Measurements from ENCODE around the gene RUVBL2.
A peak's percentile ranks its signal among the peaks of the same experiment; 100 is the strongest.

The RUVBL2 gene

GRCh38 chr19:48950159-48950558 is 43.5 kb upstream of the RUVBL2 start:
- no CpG with 5 or more reads among the region's 3 CpGs for WGBS (ENCODE audit: extremely low coverage, insufficient coverage, low lambda C conversion rate)
- H2AK5ac ChIP-seq (ENCODE audit: low read length): no peak overlapping the region
- no peak overlapping the region for H2BK120ac ChIP-seq (ENCODE audit: low read depth, low read length)
- H2BK5ac ChIP-seq (ENCODE audit: low read length): no peak overlapping the region
- no peaks in the 10 kb centered on the region for H3K36me3 ChIP-seq (ENCODE audit: control insufficient read depth, insufficient read depth, low read length)
- no peak overlapping the region for H2BK15ac ChIP-seq (replicated peaks; ENCODE audit: low read depth)
- H3K56ac ChIP-seq (ENCODE audit: low read length): no peak overlapping the region
- no peak overlapping the region for H3K4me2 ChIP-seq (ENCODE audit: low read length)
- no peaks in the 10 kb centered on the region for H3K79me1 ChIP-seq (ENCODE audit: low read length)
- H3K18ac ChIP-seq (ENCODE audit: low read length): no peak overlapping the region
- H3K27me3 ChIP-seq (ENCODE audit: insufficient read depth, low read length, poor library complexity): no peaks in the 10 kb centered on the region
- H3K23ac ChIP-seq (ENCODE audit: low read length): no peak overlapping the region
- H3K27ac ChIP-seq (ENCODE audit: low read depth, low read length): no peak overlapping the region
- no peak overlapping the region for H4K5ac ChIP-seq (ENCODE audit: low read length)
- no peak overlapping the region for H4K8ac ChIP-seq (ENCODE audit: low read depth, low read length)
- no peak overlapping the region for H3K4ac ChIP-seq (ENCODE audit: low read depth, low read length)
- no peak overlapping the region for H3K4me3 ChIP-seq (ENCODE audit: low read length)
- no peaks in the 10 kb centered on the region for H3K4me1 ChIP-seq (ENCODE audit: control insufficient read depth, low read depth, low read length)
- no peaks in the 10 kb centered on the region for H3K79me2 ChIP-seq (ENCODE audit: control insufficient read depth, insufficient read depth, low read length)
- H3K9ac ChIP-seq (ENCODE audit: low read length): no peak overlapping the region
- no peak for DNase-seq

- Histone ChIP-seq H3K9ac (ENCODE audit: low read length) (no peak overlapping the region), H2BK120ac (ENCODE audit: low read depth, low read length) (no peak overlapping the region), H2BK15ac (replicated peaks; ENCODE audit: low read depth) (no peak overlapping the region), H3K36me3 (ENCODE audit: control insufficient read depth, insufficient read depth, low read length) (peaks cover 2% of the 10 kb centered on the region), H3K4ac (ENCODE audit: low read depth, low read length) (no peak overlapping the region), H3K27me3 (ENCODE audit: insufficient read depth, low read length, poor library complexity) (no peaks in the 10 kb centered on the region), H3K27ac (ENCODE audit: low read depth, low read length) (no peak overlapping the region), H3K23ac (ENCODE audit: low read length) (no peak overlapping the region), H3K18ac (ENCODE audit: low read length) (no peak overlapping the region), H2AK5ac (ENCODE audit: low read length) (no peak overlapping the region), H3K4me2 (ENCODE audit: low read length) (no peak overlapping the region), H3K79me2 (ENCODE audit: control insufficient read depth, insufficient read depth, low read length) (peaks cover 7% of the 10 kb centered on the region), H4K8ac (ENCODE audit: low read depth, low read length) (no peak overlapping the region), H4K5ac (ENCODE audit: low read length) (no peak overlapping the region), H3K4me1 (ENCODE audit: control insufficient read depth, low read depth, low read length) (peaks cover 2% of the 10 kb centered on the region), H3K4me3 (ENCODE audit: low read length) (no peak overlapping the region), H3K79me1 (ENCODE audit: low read length) (peaks cover 7% of the 10 kb centered on the region), H2BK5ac (ENCODE audit: low read length) (no peak overlapping the region), H3K56ac (ENCODE audit: low read length) (no peak overlapping the region)
- WGBS (ENCODE audit: extremely low coverage, insufficient coverage, low lambda C conversion rate): no CpG with 5 or more reads among the region's 9 CpGs
- no peak for DNase-seq
These were observed 42.7 kb upstream of the RUVBL2 start for GRCh38 chr19:48950830-48951519.

DNA sequence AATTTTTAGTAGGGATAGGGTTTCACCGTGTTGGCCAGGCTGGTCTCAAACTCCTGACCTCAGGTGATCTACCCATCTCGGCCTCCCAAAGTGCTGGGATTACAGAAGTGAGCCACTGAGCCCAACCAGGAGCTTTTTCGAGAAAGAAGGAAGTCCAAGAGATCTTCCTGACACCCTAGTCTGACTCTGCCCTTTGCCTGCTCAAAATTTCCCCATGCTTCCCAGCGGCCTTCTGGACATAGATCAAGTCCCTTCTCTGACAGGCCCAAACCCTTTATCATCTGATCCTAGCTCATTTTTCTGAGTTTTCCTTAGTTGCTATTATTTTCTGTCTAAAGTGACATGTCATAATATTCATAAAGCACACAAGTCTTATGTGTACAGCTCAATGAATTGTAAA is 40.5 kb upstream of the RUVBL2 start:
- Histone ChIP-seq H3K36me3 (ENCODE audit: control insufficient read depth, insufficient read depth, low read length) (peaks cover 8% of the 10 kb centered on the region), H3K27me3 (ENCODE audit: insufficient read depth, low read length, poor library complexity) (no peaks in the 10 kb centered on the region), H3K4me1 (ENCODE audit: control insufficient read depth, low read depth, low read length) (peaks cover 2% of the 10 kb centered on the region), H4K8ac (ENCODE audit: low read depth, low read length) (no peak overlapping the region), H2BK15ac (replicated peaks; ENCODE audit: low read depth) (no peak overlapping the region), H4K5ac (ENCODE audit: low read length) (no peak overlapping the region), H2BK5ac (ENCODE audit: low read length) (no peak overlapping the region), H3K18ac (ENCODE audit: low read length) (no peak overlapping the region), H2BK120ac (ENCODE audit: low read depth, low read length) (no peak overlapping the region), H3K27ac (ENCODE audit: low read depth, low read length) (no peak overlapping the region), H2AK5ac (ENCODE audit: low read length) (no peak overlapping the region), H3K4ac (ENCODE audit: low read depth, low read length) (no peak overlapping the region), H3K4me3 (ENCODE audit: low read length) (no peak overlapping the region), H3K4me2 (ENCODE audit: low read length) (no peak overlapping the region), H3K9ac (ENCODE audit: low read length) (no peak overlapping the region), H3K23ac (ENCODE audit: low read length) (no peak overlapping the region), H3K56ac (ENCODE audit: low read length) (no peak overlapping the region), H3K79me2 (ENCODE audit: control insufficient read depth, insufficient read depth, low read length) (peaks cover 10% of the 10 kb centered on the region), H3K79me1 (ENCODE audit: low read length) (peaks cover 14% of the 10 kb centered on the region)
- no peak for DNase-seq
- no CpG with 5 or more reads among the region's 4 CpGs for WGBS (ENCODE audit: extremely low coverage, insufficient coverage, low lambda C conversion rate)

GRCh38 chr19:48953990-48954594 is 39.6 kb upstream of the RUVBL2 start:
- Histone ChIP-seq H2BK15ac (replicated peaks; ENCODE audit: low read depth) (no peak overlapping the region), H2AK5ac (ENCODE audit: low read length) (no peak overlapping the region), H3K79me2 (ENCODE audit: control insufficient read depth, insufficient read depth, low read length) (peaks cover 10% of the 10 kb centered on the region), H3K4me2 (ENCODE audit: low read length) (peak overlapping the region; percentile 87), H3K79me1 (ENCODE audit: low read length) (peaks cover 14% of the 10 kb centered on the region), H3K4ac (ENCODE audit: low read depth, low read length) (peak overlapping the region; percentile 62), H3K4me3 (ENCODE audit: low read length) (peak overlapping the region; percentile 40), H3K23ac (ENCODE audit: low read length) (no peak overlapping the region), H4K8ac (ENCODE audit: low read depth, low read length) (peak overlapping the region; percentile 31), H3K18ac (ENCODE audit: low read length) (no peak overlapping the region), H3K27ac (ENCODE audit: low read depth, low read length) (no peak overlapping the region), H2BK120ac (ENCODE audit: low read depth, low read length) (no peak overlapping the region), H4K5ac (ENCODE audit: low read length) (peak overlapping the region; percentile 71), H3K9ac (ENCODE audit: low read length) (peak overlapping the region; percentile 76), H3K56ac (ENCODE audit: low read length) (peak overlapping the region; percentile 84), H3K4me1 (ENCODE audit: control insufficient read depth, low read depth, low read length) (peaks cover 2% of the 10 kb centered on the region), H3K27me3 (ENCODE audit: insufficient read depth, low read length, poor library complexity) (no peaks in the 10 kb centered on the region), H2BK5ac (ENCODE audit: low read length) (no peak overlapping the region), H3K36me3 (ENCODE audit: control insufficient read depth, insufficient read depth, low read length) (peaks cover 8% of the 10 kb centered on the region)
- WGBS (ENCODE audit: extremely low coverage, insufficient coverage, low lambda C conversion rate): no CpG with 5 or more reads among the region's 11 CpGs
- no peak for DNase-seq

GRCh38 chr19:48954595-48955307 is 38.9 kb upstream of the RUVBL2 start, which contains the start of gene BAX:
Gene BAX, plus strand, starts transcription at chr19:48954875. Its CDS starts 54 bp downstream, at chr19:48954929.
- Histone ChIP-seq H3K4me2 (ENCODE audit: low read length) (peak within 1 kb of the TSS; percentile 87), H3K18ac (ENCODE audit: low read length) (peak within 1 kb of the TSS; percentile 88), H3K4me1 (ENCODE audit: control insufficient read depth, low read depth, low read length) (peaks cover 2% of the 10 kb centered on the region), H3K79me2 (ENCODE audit: control insufficient read depth, insufficient read depth, low read length) (peaks cover 10% of the 10 kb centered on the region), H2BK15ac (replicated peaks; ENCODE audit: low read depth) (no peak within 1 kb of the TSS), H2AK5ac (ENCODE audit: low read length) (peak within 1 kb of the TSS; percentile 65), H3K79me1 (ENCODE audit: low read length) (peaks cover 14% of the 10 kb centered on the region), H3K56ac (ENCODE audit: low read length) (peak within 1 kb of the TSS; percentile 94), H3K27ac (ENCODE audit: low read depth, low read length) (peak within 1 kb of the TSS; percentile 95), H2BK120ac (ENCODE audit: low read depth, low read length) (no peak within 1 kb of the TSS), H4K5ac (ENCODE audit: low read length) (peak within 1 kb of the TSS; percentile 71), H3K4me3 (ENCODE audit: low read length) (peak within 1 kb of the TSS; percentile 79), H3K36me3 (ENCODE audit: control insufficient read depth, insufficient read depth, low read length) (peaks cover 8% of the 10 kb centered on the region), H3K23ac (ENCODE audit: low read length) (peak within 1 kb of the TSS; percentile 94), H2BK5ac (ENCODE audit: low read length) (peak within 1 kb of the TSS; percentile 75), H3K27me3 (ENCODE audit: insufficient read depth, low read length, poor library complexity) (no peaks in the 10 kb centered on the region), H3K4ac (ENCODE audit: low read depth, low read length) (peak within 1 kb of the TSS; percentile 63), H4K8ac (ENCODE audit: low read depth, low read length) (peak within 1 kb of the TSS; percentile 77), H3K9ac (ENCODE audit: low read length) (peak within 1 kb of the TSS; percentile 97)
- WGBS (ENCODE audit: extremely low coverage, insufficient coverage, low lambda C conversion rate): no CpG with 5 or more reads among the region's 71 CpGs
- peak; percentile 98 for DNase-seq

Data from mesendoderm (in vitro differentiated cells).